ENCODE results near the gene OVOL3.

DNA sequence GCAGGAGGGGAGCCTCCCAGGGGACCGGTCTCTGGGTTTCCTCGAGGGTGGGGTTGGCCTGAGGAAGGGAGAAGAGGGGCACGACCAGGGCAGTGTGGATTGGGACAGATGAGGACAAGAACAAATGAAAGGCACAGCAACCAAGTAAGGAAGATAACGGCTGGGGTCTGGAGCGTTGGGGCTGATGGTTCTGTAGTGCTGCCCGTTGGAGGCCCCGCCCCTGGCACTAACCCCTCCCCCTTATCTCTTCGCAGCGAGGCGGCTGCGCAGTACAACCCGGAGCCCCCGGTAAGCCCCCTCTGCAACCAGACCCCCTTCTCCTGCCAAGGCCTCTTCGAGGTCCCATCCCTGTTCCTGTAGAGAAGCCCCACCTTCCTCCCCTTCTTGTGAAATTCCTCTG lies 31.1 kb downstream of the OVOL3 start:
- no peak for TF ChIP-seq POLR2A (IDR thresholded peaks at IDR 0.05)
- TF ChIP-seq, protein P1, sequence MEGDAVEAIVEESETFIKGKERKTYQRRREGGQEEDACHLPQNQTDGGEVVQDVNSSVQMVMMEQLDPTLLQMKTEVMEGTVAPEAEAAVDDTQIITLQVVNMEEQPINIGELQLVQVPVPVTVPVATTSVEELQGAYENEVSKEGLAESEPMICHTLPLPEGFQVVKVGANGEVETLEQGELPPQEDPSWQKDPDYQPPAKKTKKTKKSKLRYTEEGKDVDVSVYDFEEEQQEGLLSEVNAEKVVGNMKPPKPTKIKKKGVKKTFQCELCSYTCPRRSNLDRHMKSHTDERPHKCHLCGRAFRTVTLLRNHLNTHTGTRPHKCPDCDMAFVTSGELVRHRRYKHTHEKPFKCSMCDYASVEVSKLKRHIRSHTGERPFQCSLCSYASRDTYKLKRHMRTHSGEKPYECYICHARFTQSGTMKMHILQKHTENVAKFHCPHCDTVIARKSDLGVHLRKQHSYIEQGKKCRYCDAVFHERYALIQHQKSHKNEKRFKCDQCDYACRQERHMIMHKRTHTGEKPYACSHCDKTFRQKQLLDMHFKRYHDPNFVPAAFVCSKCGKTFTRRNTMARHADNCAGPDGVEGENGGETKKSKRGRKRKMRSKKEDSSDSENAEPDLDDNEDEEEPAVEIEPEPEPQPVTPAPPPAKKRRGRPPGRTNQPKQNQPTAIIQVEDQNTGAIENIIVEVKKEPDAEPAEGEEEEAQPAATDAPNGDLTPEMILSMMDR (IDR thresholded peaks at IDR 0.05), result no peak
- TF ChIP-seq EP300 (IDR thresholded peaks at IDR 0.05), result no peak
